GM18951 (cell line): ENCODE measurements around the gene ZSCAN25.
A peak's percentile ranks its signal among the peaks of the same experiment; 100 is the strongest.
"Not testable (repeated sequence)": the region's sequence is repeated elsewhere in the genome, so short reads cannot be mapped to it uniquely, and the experiment has no call there.

Experiments used
- POLR2A ChIP-seq: IDR thresholded peaks from 4 replicates; pipeline ENCODE4 v1.6.1; 2011; ENCODE audit warnings: mild to moderate bottlenecking; ENCODE audit not compliant: insufficient read length, insufficient read depth; ENCODE audit errors: extremely low read depth
- in situ Hi-C: fragments of 300-500 bp; cut with MboI; formaldehyde crosslinking; loops from one replicate; pipeline ENCODE4 v1.12.0; 2022; ENCODE audit warnings: low sequenced_read_pairs, mixed read lengths, inconsistent platforms; ENCODE audit not compliant: unreplicated experiment

ZSCAN25 gene

GRCh38 chr7:99616359-99617191 is at the start of gene ZSCAN25:
Gene ZSCAN25 (plus strand): TSS chr7:99616946. CDS start chr7:99619607, 2,661 bp downstream.
- in situ Hi-C loops: no loop called here

DNA sequence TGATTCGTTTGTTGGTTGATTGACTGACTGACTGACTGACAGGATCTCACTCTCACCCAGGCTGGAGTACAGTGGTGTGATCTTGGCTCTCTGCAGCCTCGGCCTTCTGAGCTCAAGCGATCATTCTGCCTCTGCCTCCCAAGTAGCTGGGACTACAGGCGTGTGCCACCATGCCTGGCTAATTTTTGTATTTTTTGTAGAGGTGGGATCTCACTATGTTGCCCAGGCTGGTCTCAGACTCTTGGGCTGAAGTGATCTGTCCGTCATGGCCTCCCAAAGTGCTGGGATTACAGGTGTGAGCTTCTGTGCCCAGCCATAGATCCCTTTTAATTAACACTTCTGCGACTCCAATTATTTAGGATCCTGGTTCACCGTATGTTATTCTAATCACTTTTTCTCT is 48.0 kb upstream of the ZSCAN25 start:
- in situ Hi-C loops: not testable (repeated sequence)

More at GRCh38 chr7:99616359-99617191, at the start of gene ZSCAN25:
- peak; percentile 88 for TF ChIP-seq POLR2A

DNA sequence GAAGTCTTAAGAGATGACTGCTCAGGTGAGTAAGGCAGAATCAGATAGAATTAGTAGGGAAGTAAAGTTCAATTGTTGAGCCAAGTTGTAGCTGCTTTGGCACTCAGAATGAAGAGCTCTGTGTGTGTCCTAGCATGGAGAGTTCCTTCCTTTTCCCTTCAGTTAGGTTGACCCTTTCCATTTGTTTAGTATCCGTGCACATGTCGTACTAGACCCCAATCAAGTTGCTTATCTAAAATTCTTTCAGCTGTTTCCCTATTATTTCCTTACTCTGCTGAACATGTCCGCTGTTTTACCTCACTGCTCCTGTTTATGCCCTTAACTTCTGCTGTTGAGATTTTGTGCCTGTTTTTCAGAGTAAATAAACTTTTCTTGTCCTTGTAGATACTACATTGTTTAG is 45.0 kb upstream of the ZSCAN25 start:
- TF ChIP-seq POLR2A: no peak
- in situ Hi-C loops: no loop called here

GRCh38 chr7:99573257-99573656 is 43.5 kb upstream of the ZSCAN25 start:
- in situ Hi-C loops: no loop called here
- no peak for TF ChIP-seq POLR2A

- no peak for TF ChIP-seq POLR2A
- in situ Hi-C loops: no loop called here
These were observed 40.5 kb upstream of the ZSCAN25 start for GRCh38 chr7:99576251-99576650.

GRCh38 chr7:99579281-99579955 is 37.3 kb upstream of the ZSCAN25 start:
- no peak for TF ChIP-seq POLR2A
- in situ Hi-C loops: no loop called here

- TF ChIP-seq POLR2A: no peak
- in situ Hi-C loops: no loop called here
These were observed 36.6 kb upstream of the ZSCAN25 start for GRCh38 chr7:99579956-99580777.

GRCh38 chr7:99580778-99581332 is 35.9 kb upstream of the ZSCAN25 start:
- in situ Hi-C loops: not testable (repeated sequence)

GRCh38 chr7:99588868-99589267 is 27.9 kb upstream of the ZSCAN25 start:
- in situ Hi-C loops: no loop called here
- no peak for TF ChIP-seq POLR2A

- in situ Hi-C loops: no loop called here
- no peak for TF ChIP-seq POLR2A
These were observed 21.6 kb upstream of the ZSCAN25 start for GRCh38 chr7:99594948-99595745.

DNA sequence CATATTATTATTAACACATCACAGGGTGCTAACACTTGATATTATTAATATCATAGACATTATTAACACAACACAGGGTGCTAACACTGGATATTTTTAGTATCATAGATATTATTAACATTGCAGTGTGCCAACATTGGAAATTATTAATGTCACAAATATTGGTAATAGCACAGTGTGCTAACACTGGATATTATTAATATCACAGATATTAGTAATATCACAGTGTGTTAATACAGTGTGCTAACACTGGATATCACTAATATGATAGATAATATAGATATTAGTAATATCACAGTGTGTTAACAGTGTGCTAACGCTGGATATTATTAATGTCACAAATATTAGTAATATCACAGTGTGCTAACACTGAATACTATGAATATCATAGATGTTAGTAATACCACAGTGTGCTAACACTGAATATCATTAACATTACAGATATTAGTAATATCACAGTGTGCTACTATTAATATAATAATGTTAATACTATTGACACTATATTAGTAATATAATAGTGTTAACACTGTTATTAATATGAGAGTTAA is 20.3 kb upstream of the ZSCAN25 start:
- TF ChIP-seq POLR2A: no peak
- in situ Hi-C loops: no loop called here
